ENCODE results near the gene PLCD3.

GRCh38 chr17:45144199-45145034 lies 12.1 kb upstream of the PLCD3 start:
- TF ChIP-seq CTCF (IDR thresholded peaks at IDR 0.05), result no peak
- TF ChIP-seq POLR2A (IDR thresholded peaks at IDR 0.05), result no peak
